ENCODE measurements around the gene PTPRT.

Gene PTPRT

GRCh38 chr20:42419814-42420532 is 769.7 kb downstream of the PTPRT start:
- DNase-seq (ENCODE audit: low read depth in 2 of 3, low spot score in 2 of 3): no peak

- no peak for DNase-seq (ENCODE audit: low read depth in 2 of 3, low spot score in 2 of 3)
Observed at GRCh38 chr20:42406826-42407225, 782.9 kb downstream of the PTPRT start.

- DNase-seq (ENCODE audit: low read depth in 2 of 3, low spot score in 2 of 3): no peak
Observed at GRCh38 chr20:42402455-42402854, 787.3 kb downstream of the PTPRT start.

- no peak for DNase-seq (ENCODE audit: low read depth in 2 of 3, low spot score in 2 of 3)
Observed at GRCh38 chr20:42401613-42402012, 788.1 kb downstream of the PTPRT start.

- DNase-seq (ENCODE audit: low read depth in 2 of 3, low spot score in 2 of 3): no peak
Observed at GRCh38 chr20:42399802-42400201, 789.9 kb downstream of the PTPRT start.

GRCh38 chr20:42392442-42392841 is 797.3 kb downstream of the PTPRT start:
- no peak for DNase-seq (ENCODE audit: low read depth in 2 of 3, low spot score in 2 of 3)

- DNase-seq (ENCODE audit: low read depth in 2 of 3, low spot score in 2 of 3): no peak
Observed at GRCh38 chr20:42391807-42392206, 797.9 kb downstream of the PTPRT start.

- no peak for DNase-seq (ENCODE audit: low read depth in 2 of 3, low spot score in 2 of 3)
Observed at GRCh38 chr20:42380287-42380686, 809.4 kb downstream of the PTPRT start.

- DNase-seq (ENCODE audit: low read depth in 2 of 3, low spot score in 2 of 3): no peak
Observed at GRCh38 chr20:42379385-42379784, 810.3 kb downstream of the PTPRT start.

- DNase-seq (ENCODE audit: low read depth in 2 of 3, low spot score in 2 of 3): no peak
Observed at GRCh38 chr20:42378826-42379225, 810.9 kb downstream of the PTPRT start.

GRCh38 chr20:42376131-42376530 is 813.6 kb downstream of the PTPRT start:
- no peak for DNase-seq (ENCODE audit: low read depth in 2 of 3, low spot score in 2 of 3)

- no peak for DNase-seq (ENCODE audit: low read depth in 2 of 3, low spot score in 2 of 3)
Observed at GRCh38 chr20:42373049-42373448, 816.7 kb downstream of the PTPRT start.

GRCh38 chr20:42370075-42370474 is 819.6 kb downstream of the PTPRT start:
- no peak for DNase-seq (ENCODE audit: low read depth in 2 of 3, low spot score in 2 of 3)

- no peak for DNase-seq (ENCODE audit: low read depth in 2 of 3, low spot score in 2 of 3)
Observed at GRCh38 chr20:42368910-42369309, 820.8 kb downstream of the PTPRT start.

- DNase-seq (ENCODE audit: low read depth in 2 of 3, low spot score in 2 of 3): no peak
Observed at GRCh38 chr20:42366626-42367025, 823.1 kb downstream of the PTPRT start.

- DNase-seq (ENCODE audit: low read depth in 2 of 3, low spot score in 2 of 3): no peak
Observed at GRCh38 chr20:42364446-42364845, 825.3 kb downstream of the PTPRT start.

GRCh38 chr20:42361402-42361970 is 828.2 kb downstream of the PTPRT start:
- DNase-seq (ENCODE audit: low read depth in 2 of 3, low spot score in 2 of 3): no peak

GRCh38 chr20:42360621-42361020 is 829.1 kb downstream of the PTPRT start:
- DNase-seq (ENCODE audit: low read depth in 2 of 3, low spot score in 2 of 3): no peak

- no peak for DNase-seq (ENCODE audit: low read depth in 2 of 3, low spot score in 2 of 3)
Observed at GRCh38 chr20:42359617-42360016, 830.1 kb downstream of the PTPRT start.

GRCh38 chr20:42352096-42352495 is 837.6 kb downstream of the PTPRT start:
- no peak for DNase-seq (ENCODE audit: low read depth in 2 of 3, low spot score in 2 of 3)

- DNase-seq (ENCODE audit: low read depth in 2 of 3, low spot score in 2 of 3): no peak
Observed at GRCh38 chr20:42350521-42350920, 839.2 kb downstream of the PTPRT start.

- DNase-seq (ENCODE audit: low read depth in 2 of 3, low spot score in 2 of 3): no peak
Observed at GRCh38 chr20:42346189-42347170, 843.2 kb downstream of the PTPRT start.

All from activated CD8-positive, alpha-beta memory T cell treated with anti-CD3 and anti-CD28 coated beads for 48 hours (primary cell).